Upper lobe of left lung (tissue), 6 donors: Measurements from ENCODE around the gene ASTE1. TPM values are rescaled to one million over a fixed set of nuclear protein-coding genes. Genes with fewer than 3 reads are reported as not detected.

Source experiments
- ATAC-seq, 2 donors: fragments of 200-7000 bp; cut with Tn5 transposase; one replicate each; pipeline ENCODE4 v1.9.1; 2022; ENCODE audit warnings: mild to moderate bottlenecking in 2 of 2, moderate library complexity in 2 of 2; ENCODE audit not compliant: low FRiP score in 2 of 2
- DNase-seq, 2 donors: peaks; one replicate each; pipeline ENCODE4 v3.0.0-alpha.2; 2019 to 2020
- H3K27ac ChIP-seq, 4 donors: fragments of 200-600 bp; sonication (generic); one replicate each; pipeline ENCODE4 v1.5.1; 2016 to 2019
- H3K27me3 ChIP-seq, 4 donors: fragments of 200-600 bp; sonication (generic); one replicate each; pipeline ENCODE4 v1.5.1; 2017 to 2019
- H3K36me3 ChIP-seq, 4 donors: fragments of 200-600 bp; sonication (generic); one replicate each; pipeline ENCODE4 v1.5.1; 2016 to 2019
- H3K4me1 ChIP-seq, 4 donors: fragments of 200-600 bp; sonication (generic); one replicate each; pipeline ENCODE4 v1.5.1; 2018 to 2019
- H3K4me3 ChIP-seq, 4 donors: fragments of 200-600 bp; sonication (generic); one replicate each; pipeline ENCODE4 v1.5.1; 2017 to 2019; ENCODE audit warnings: mild to moderate bottlenecking in 2 of 4, moderate library complexity in 1 of 4
- H3K9me3 ChIP-seq, 4 donors: fragments of 200-600 bp; sonication (generic); one replicate each; pipeline ENCODE4 v1.5.1; 2018 to 2019
- CTCF ChIP-seq, 6 experiments: fragments of 450-650 bp in 4 of 6; fragments of 200-600 bp in 2 of 6; sonication (generic) in 2 of 6; IDR thresholded peaks; one replicate each; pipeline ENCODE4 v1.5.1; 2016 to 2019; ENCODE audit warnings: antibody characterized with exemption in 6 of 6
- EP300 ChIP-seq, 4 donors: sonication (generic); formaldehyde crosslinking; IDR thresholded peaks; one replicate each; pipeline ENCODE4 v1.5.1; 2017; ENCODE audit warnings: antibody characterized with exemption in 4 of 4, control low read depth in 2 of 4
- POLR2A ChIP-seq, 4 donors: fragments of 450-650 bp; IDR thresholded peaks; one replicate each; pipeline ENCODE4 v1.5.1; 2016 to 2017; ENCODE audit warnings: antibody characterized with exemption in 4 of 4, mild to moderate bottlenecking in 2 of 4
- POLR2AphosphoS5 ChIP-seq, 2 donors: sonication (generic); formaldehyde crosslinking; IDR thresholded peaks; one replicate each; pipeline ENCODE4 v1.5.1; 2017; ENCODE audit warnings: antibody characterized with exemption in 2 of 2
- WGBS, 2 donors: methylation state at CpG; one replicate each; pipeline ENCODE4 v1.1.5; 2017 to 2018; 5-methylcytosine and 5-hydroxymethylcytosine counted together
- total RNA-seq, 6 donors: library from RNA; depleted of rRNA in 4 of 6; stranded (reverse); fragments of >200 nt in 4 of 6; gene quantifications; one replicate each; pipeline versions ENCODE4 v1.1.0 to v1.2.1, GENCODE V29; 2016 to 2021
- donor health status: DM: no; HTN: no; CAD: no; lungs with moderate emphysema.
- donor health status: DM: no; HTN: yes; CAD: no; lungs with severe emphysema.

ASTE1 gene
- total RNA-seq, 6 donors from 2014 or later: 0.67 to 6.8 (median 6.2) TPM

GRCh38 chr3:131004603-131005002 lies 22.0 kb downstream of the ASTE1 start:
- peaks cover 0 to 6% (median 0%) of the 10 kb centered on the region in 4 donors for H3K4me1 ChIP-seq
- WGBS, 2 donors: 95 to 100% methylated on average over 1 of the region's 1 CpG
- DNase-seq: no peak
- no peak for TF ChIP-seq POLR2AphosphoS5 (IDR thresholded peaks at IDR 0.05)
- no peak for TF ChIP-seq CTCF (IDR thresholded peaks at IDR 0.05)
- TF ChIP-seq POLR2A (IDR thresholded peaks at IDR 0.05): no peak
- TF ChIP-seq EP300 (IDR thresholded peaks at IDR 0.05): no peak
- no peak for ATAC-seq
- H3K36me3 ChIP-seq: peaks cover 0 to 51% (median 3%) of the 10 kb centered on the region in 4 donors
- H3K27me3 ChIP-seq: no peaks in the 10 kb centered on the region
- no peak overlapping the region for H3K27ac ChIP-seq
- no peak overlapping the region for H3K4me3 ChIP-seq
- no peaks in the 10 kb centered on the region for H3K9me3 ChIP-seq

- DNase-seq (no peak), ATAC-seq (no peak)
- peaks cover 4 to 51% (median 6%) of the 10 kb centered on the region in 4 donors for H3K36me3 ChIP-seq
- TF ChIP-seq POLR2A (IDR thresholded peaks at IDR 0.05) (no peak), CTCF (IDR thresholded peaks at IDR 0.05) (no peak), EP300 (IDR thresholded peaks at IDR 0.05) (no peak), POLR2AphosphoS5 (IDR thresholded peaks at IDR 0.05) (no peak)
- H3K9me3 ChIP-seq: no peaks in the 10 kb centered on the region
- H3K4me3 ChIP-seq: no peak overlapping the region
- H3K4me1 ChIP-seq: peaks cover 0 to 6% (median 0%) of the 10 kb centered on the region in 4 donors
- 70 to 72% methylated on average over 1 of the region's 1 CpG for WGBS, 2 donors
- H3K27me3 ChIP-seq: no peaks in the 10 kb centered on the region
- no peak overlapping the region for H3K27ac ChIP-seq
These were observed 25.6 kb downstream of the ASTE1 start for GRCh38 chr3:131001071-131001470.

GRCh38 chr3:130997289-130997688 lies 29.3 kb downstream of the ASTE1 start:
- TF ChIP-seq POLR2AphosphoS5 (IDR thresholded peaks at IDR 0.05) (no peak), EP300 (IDR thresholded peaks at IDR 0.05) (no peak)
- peaks cover 4 to 61% (median 6%) of the 10 kb centered on the region in 4 donors for H3K36me3 ChIP-seq
- WGBS, 2 donors: 78 to 84% methylated on average over 7 of the region's 7 CpGs

GRCh38 chr3:130992344-130992743 lies 34.3 kb downstream of the ASTE1 start:
- DNase-seq: no peak
- H3K9me3 ChIP-seq: no peaks in the 10 kb centered on the region
- no peak for TF ChIP-seq POLR2AphosphoS5 (IDR thresholded peaks at IDR 0.05)
- TF ChIP-seq EP300 (IDR thresholded peaks at IDR 0.05): no peak
- no peak for TF ChIP-seq POLR2A (IDR thresholded peaks at IDR 0.05)
- TF ChIP-seq CTCF (IDR thresholded peaks at IDR 0.05): no peak
- 57 to 68% methylated on average over 3 of the region's 3 CpGs for WGBS, 2 donors
- peaks cover 6 to 42% (median 12%) of the 10 kb centered on the region in 4 donors for H3K36me3 ChIP-seq
- no peaks in the 10 kb centered on the region for H3K27me3 ChIP-seq
- H3K4me3 ChIP-seq: no peak overlapping the region
- no peak for ATAC-seq
- H3K27ac ChIP-seq: no peak overlapping the region
- no peaks in the 10 kb centered on the region for H3K4me1 ChIP-seq

More at GRCh38 chr3:130997289-130997688, 29.3 kb downstream of the ASTE1 start:
- Histone ChIP-seq H3K9me3 (no peaks in the 10 kb centered on the region), H3K4me1 (no peaks in the 10 kb centered on the region), H3K4me3 (no peak overlapping the region), H3K27me3 (no peaks in the 10 kb centered on the region), H3K27ac (no peak overlapping the region)
- ATAC-seq (no peak), DNase-seq (no peak)

- DNase-seq: no peak
- WGBS, 2 donors: 93 to 96% methylated on average over 5 of the region's 5 CpGs
These were observed 35.5 kb downstream of the ASTE1 start for GRCh38 chr3:130991126-130991525.

More at GRCh38 chr3:130991126-130991525, 35.5 kb downstream of the ASTE1 start:
- no peaks in the 10 kb centered on the region for H3K27me3 ChIP-seq
- no peak overlapping the region for H3K27ac ChIP-seq
- TF ChIP-seq EP300 (IDR thresholded peaks at IDR 0.05) (no peak), POLR2AphosphoS5 (IDR thresholded peaks at IDR 0.05) (no peak), CTCF (IDR thresholded peaks at IDR 0.05) (no peak), POLR2A (IDR thresholded peaks at IDR 0.05) (no peak)
- H3K4me3 ChIP-seq: no peak overlapping the region
- H3K9me3 ChIP-seq: no peaks in the 10 kb centered on the region
- H3K4me1 ChIP-seq: no peaks in the 10 kb centered on the region
- ATAC-seq: no peak
- H3K36me3 ChIP-seq: peaks cover 0 to 37% (median 8%) of the 10 kb centered on the region in 4 donors
